ENCODE measurements around the gene ATXN10.

DNA sequence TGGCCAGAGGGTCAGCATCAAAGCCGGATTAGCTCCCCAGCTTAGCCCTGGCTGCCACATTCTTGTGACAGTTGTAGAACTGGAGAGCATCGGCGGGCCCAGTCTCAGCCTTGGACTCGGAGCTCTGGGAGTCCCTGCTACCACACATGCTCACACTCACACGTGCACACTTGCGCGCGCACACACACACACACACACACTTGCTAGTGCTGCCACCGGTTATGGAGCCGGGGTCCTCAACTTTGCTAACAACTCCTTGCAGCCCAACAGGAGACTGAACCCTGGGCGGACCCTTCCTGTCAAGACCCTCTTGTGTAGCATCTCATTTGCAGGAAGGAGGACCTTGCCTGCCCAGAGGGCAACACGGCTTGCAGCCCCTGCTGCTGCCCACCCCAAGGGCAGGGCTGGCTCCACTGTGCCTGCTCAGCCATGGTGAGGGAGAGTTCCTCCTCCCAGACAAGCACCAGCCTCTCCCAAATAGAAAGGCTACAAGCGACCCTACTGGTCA, 197.8 kb downstream of the ATXN10 start:
- TF ChIP-seq POLR2A (IDR thresholded peaks at IDR 0.05): no peak
- TF ChIP-seq, protein P1, sequence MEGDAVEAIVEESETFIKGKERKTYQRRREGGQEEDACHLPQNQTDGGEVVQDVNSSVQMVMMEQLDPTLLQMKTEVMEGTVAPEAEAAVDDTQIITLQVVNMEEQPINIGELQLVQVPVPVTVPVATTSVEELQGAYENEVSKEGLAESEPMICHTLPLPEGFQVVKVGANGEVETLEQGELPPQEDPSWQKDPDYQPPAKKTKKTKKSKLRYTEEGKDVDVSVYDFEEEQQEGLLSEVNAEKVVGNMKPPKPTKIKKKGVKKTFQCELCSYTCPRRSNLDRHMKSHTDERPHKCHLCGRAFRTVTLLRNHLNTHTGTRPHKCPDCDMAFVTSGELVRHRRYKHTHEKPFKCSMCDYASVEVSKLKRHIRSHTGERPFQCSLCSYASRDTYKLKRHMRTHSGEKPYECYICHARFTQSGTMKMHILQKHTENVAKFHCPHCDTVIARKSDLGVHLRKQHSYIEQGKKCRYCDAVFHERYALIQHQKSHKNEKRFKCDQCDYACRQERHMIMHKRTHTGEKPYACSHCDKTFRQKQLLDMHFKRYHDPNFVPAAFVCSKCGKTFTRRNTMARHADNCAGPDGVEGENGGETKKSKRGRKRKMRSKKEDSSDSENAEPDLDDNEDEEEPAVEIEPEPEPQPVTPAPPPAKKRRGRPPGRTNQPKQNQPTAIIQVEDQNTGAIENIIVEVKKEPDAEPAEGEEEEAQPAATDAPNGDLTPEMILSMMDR (IDR thresholded peaks at IDR 0.05): no peak
